ENCODE results near the gene RANBP1.

The RANBP1 gene

DNA sequence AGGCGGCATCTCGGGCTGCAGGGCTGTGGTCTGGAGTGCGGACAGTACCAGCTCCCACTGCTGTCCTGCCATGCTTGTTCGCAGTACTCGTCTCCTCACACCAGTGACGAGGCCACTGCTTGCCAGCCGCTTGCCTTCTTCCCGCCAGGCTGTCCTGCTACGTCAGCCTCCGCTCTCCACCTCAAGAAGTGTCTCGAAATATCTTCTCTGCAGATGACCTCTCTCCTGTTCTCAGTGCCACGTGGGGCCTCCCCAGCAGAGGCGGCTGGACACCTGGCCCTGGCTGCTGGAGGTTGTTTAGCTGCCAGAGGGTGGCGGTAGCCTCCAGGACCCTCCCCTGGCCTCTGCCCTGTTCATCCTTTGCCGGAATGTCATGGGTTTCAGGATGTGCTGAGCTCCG, 38.0 kb downstream of the RANBP1 start:
- no peak for TF ChIP-seq ZFX (IDR thresholded peaks at IDR 0.05)
- TF ChIP-seq, protein P1, sequence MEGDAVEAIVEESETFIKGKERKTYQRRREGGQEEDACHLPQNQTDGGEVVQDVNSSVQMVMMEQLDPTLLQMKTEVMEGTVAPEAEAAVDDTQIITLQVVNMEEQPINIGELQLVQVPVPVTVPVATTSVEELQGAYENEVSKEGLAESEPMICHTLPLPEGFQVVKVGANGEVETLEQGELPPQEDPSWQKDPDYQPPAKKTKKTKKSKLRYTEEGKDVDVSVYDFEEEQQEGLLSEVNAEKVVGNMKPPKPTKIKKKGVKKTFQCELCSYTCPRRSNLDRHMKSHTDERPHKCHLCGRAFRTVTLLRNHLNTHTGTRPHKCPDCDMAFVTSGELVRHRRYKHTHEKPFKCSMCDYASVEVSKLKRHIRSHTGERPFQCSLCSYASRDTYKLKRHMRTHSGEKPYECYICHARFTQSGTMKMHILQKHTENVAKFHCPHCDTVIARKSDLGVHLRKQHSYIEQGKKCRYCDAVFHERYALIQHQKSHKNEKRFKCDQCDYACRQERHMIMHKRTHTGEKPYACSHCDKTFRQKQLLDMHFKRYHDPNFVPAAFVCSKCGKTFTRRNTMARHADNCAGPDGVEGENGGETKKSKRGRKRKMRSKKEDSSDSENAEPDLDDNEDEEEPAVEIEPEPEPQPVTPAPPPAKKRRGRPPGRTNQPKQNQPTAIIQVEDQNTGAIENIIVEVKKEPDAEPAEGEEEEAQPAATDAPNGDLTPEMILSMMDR (conservative IDR thresholded peaks at IDR 0.05), result no peak
- H3K27ac ChIP-seq, result no peak overlapping the region

GRCh38 chr22:20154602-20155187, 38.8 kb downstream of the RANBP1 start:
- H3K27ac ChIP-seq, result no peak overlapping the region
- TF ChIP-seq, protein P1 (conservative IDR thresholded peaks at IDR 0.05), result no peak; the same call in 1 of the 2 replicates
- no peak for TF ChIP-seq ZFX (IDR thresholded peaks at IDR 0.05)

DNA sequence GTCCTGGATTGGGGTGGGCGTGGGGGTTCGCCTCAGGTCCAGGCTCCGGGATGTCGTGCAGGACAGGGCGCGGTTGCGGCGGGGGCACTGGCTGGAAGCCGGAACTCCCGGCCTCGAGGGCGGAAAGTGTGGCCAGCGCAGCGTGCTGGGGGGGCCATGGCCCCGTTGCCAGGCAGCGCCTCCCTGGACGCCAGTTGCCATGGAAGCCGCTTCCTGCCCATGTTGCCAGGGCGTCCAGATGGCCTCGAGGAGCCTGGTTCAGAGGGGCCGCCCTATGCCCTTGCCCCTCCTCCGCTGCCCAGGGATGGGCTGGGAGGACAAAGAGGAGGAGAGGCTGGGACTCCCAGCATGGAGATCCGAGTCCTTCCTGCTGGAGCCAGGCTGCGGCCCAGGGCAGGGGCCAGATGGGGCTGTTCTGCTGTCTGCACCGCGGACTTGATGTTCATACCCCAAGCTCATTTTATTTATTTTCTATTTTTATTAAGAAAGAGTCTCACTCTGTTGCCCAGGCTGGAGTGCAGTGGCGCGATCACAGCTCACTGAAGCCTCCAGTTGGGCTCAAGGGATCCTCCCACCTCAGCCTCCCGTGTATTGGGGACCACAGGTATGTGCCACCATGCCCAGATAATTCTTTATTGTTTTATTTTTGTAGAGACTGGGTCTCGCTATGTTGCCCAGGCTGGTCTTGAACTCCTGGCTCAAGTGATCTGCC, 39.6 kb downstream of the RANBP1 start:
- no peak for TF ChIP-seq ZFX (IDR thresholded peaks at IDR 0.05)
- TF ChIP-seq, protein P1 (conservative IDR thresholded peaks at IDR 0.05), result no peak
- H3K27ac ChIP-seq, result no peak overlapping the region

GRCh38 chr22:20156042-20156389, 40.1 kb downstream of the RANBP1 start:
- no peak for TF ChIP-seq ZFX (IDR thresholded peaks at IDR 0.05)
- TF ChIP-seq, protein P1 (conservative IDR thresholded peaks at IDR 0.05), result no peak
- no peak overlapping the region for H3K27ac ChIP-seq

- H3K27ac ChIP-seq, result no peak overlapping the region
- TF ChIP-seq ZFX (IDR thresholded peaks at IDR 0.05), result no peak
- TF ChIP-seq, protein P1 (conservative IDR thresholded peaks at IDR 0.05), result peak; percentile 96
Measured at GRCh38 chr22:20156611-20157429, 40.9 kb downstream of the RANBP1 start.

DNA sequence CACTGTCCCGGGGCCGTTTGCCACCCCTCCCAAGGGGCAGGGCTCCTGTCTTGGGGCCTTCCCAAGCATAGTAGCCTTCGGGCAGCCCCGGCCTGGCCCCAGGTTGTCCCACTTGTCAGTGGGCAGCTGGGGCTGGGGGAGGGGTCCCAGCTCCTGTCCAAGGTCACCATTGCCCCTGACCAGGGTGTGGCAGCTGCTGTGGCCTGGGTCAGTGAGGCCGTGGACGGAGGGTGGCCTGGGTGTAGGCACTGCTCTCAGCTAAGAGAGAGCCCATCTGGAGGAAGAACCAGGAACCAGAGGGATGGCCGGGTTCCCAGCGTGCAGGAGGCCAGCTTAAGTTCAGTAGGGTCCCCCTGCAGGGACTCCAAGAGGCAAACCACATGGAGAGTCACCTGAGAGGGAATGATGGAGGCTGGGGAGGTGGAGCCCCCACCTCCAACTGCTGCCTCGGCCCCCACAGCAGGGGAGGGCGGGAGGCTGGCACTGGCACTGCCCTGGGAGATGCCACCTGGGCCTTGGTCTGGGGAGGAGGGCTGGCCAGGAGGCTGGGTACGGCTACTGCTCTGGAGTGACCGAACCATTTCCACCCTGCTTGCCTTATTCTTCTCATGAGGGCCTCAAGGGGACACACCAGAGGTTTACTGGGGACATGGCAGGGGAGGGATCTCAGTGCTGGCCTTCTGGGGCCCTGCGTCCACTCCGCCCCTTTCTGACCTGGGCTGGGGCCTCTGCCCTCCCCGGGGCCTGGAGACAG, 41.7 kb downstream of the RANBP1 start:
- TF ChIP-seq, protein P1 (conservative IDR thresholded peaks at IDR 0.05), result 0 out of 2 replicates have a peak, but pooled peaks have one; percentile 39
- TF ChIP-seq ZFX (IDR thresholded peaks at IDR 0.05), result no peak
- H3K27ac ChIP-seq, result no peak overlapping the region

Data from C4-2B (cell line).